ENCODE results near the gene CTRL. TPM values are rescaled to one million over a fixed set of nuclear protein-coding genes. Genes with fewer than 3 reads are reported as not detected.

CTRL gene
- total RNA-seq, 1 experiment from 2014 or later = 2.0 TPM

- Histone ChIP-seq H3K27ac (ENCODE audit: low read length) (no peak overlapping the region), H3K27me3 (ENCODE audit: control insufficient read depth, insufficient read depth, low read length) (no peaks in the 10 kb centered on the region), H3K4me1 (ENCODE audit: control insufficient read depth, insufficient read depth, low read length) (peaks cover under 1% of the 10 kb centered on the region; the same call in 1 of the 2 replicates), H3K9me3 (ENCODE audit: control insufficient read depth, insufficient read depth, low read depth, low read length) (no peaks in the 10 kb centered on the region), H3K4me3 (ENCODE audit: low read depth in 2 of 2, low read length in 2 of 2) (no peak overlapping the region), H3K36me3 (ENCODE audit: control insufficient read depth, insufficient read depth, low read length) (no peaks in the 10 kb centered on the region; the same call in none of the 2 replicates)
- DNase-seq (ENCODE audit: low read depth, low spot score) (no peak), ATAC-seq (no peak)
- in situ Hi-C loops (cut with HindIII; ENCODE audit: low pct_unique_long_range_greater_than_20kb, low sequenced_read_pairs) = no loop called here
- ChIA-PET CTCF (interaction anchor here (0.5 kb wide), 1 partner anchor 1536 kb away, joined by 3 read pairs; no protein-coding TSS in a partner anchor), POLR2A (no interaction called here)
- no peak for TF ChIP-seq SIN3A (IDR thresholded peaks at IDR 0.05; ENCODE audit: borderline replicate concordance, insufficient read depth, low read depth, low read length)
- TF ChIP-seq REST (IDR thresholded peaks at IDR 0.05; ENCODE audit: insufficient read depth in 1 of 2, low read depth in 2 of 2, low read length in 1 of 2) = no peak
- TF ChIP-seq CTCF (IDR thresholded peaks at IDR 0.05) = no peak
- no peak for TF ChIP-seq POLR2AphosphoS5 (IDR thresholded peaks at IDR 0.05; ENCODE audit: low read depth, low read length)
- no peak for TF ChIP-seq TCF7L2 (IDR thresholded peaks at IDR 0.05; ENCODE audit: low read depth, low read length)
- intact Hi-C loops (cut with micrococcal nuclease; ENCODE audit: unreplicated experiment) = no loop called here
- no TSS peak for BruUV-seq (replicated peaks)
Measured at GRCh38 chr16:67879936-67880335, 51.7 kb downstream of the CTRL start.

Other genes with a start within 250 kb of the CTRL start
- 15.1 TPM for gene GFOD2, start 212.5 kb downstream of the CTRL start, total RNA-seq (2021; ENCODE audit: unreplicated experiment)
- gene RANBP10, start 125.3 kb downstream of the CTRL start, total RNA-seq (2021; ENCODE audit: unreplicated experiment) = 13.4 TPM
- 1.6 TPM for gene TSNAXIP1, start 125.0 kb downstream of the CTRL start, total RNA-seq (2021; ENCODE audit: unreplicated experiment)
- 27.3 TPM for gene THAP11, start 89.5 kb downstream of the CTRL start, total RNA-seq (2021; ENCODE audit: unreplicated experiment)
- 119 TPM for gene NUTF2, start 84.9 kb downstream of the CTRL start, total RNA-seq (2021; ENCODE audit: unreplicated experiment)
- 43.4 TPM for gene CENPT, start 84.2 kb downstream of the CTRL start, total RNA-seq (2021; ENCODE audit: unreplicated experiment)
- 85.3 TPM for gene EDC4, start 58.8 kb downstream of the CTRL start, total RNA-seq (2021; ENCODE audit: unreplicated experiment)
- gene NRN1L, start 47.0 kb downstream of the CTRL start, total RNA-seq (2021; ENCODE audit: unreplicated experiment) = 1.1 TPM
- 17.8 TPM for gene PSKH1, start 38.6 kb downstream of the CTRL start, total RNA-seq (2021; ENCODE audit: unreplicated experiment)
- gene PSMB10, start 5.0 kb upstream of the CTRL start, total RNA-seq (2021; ENCODE audit: unreplicated experiment) = 47.7 TPM
- gene LCAT, start 12.3 kb upstream of the CTRL start, total RNA-seq (2021; ENCODE audit: unreplicated experiment) = 14.0 TPM
- gene SLC12A4, start 36.8 kb upstream of the CTRL start, total RNA-seq (2021; ENCODE audit: unreplicated experiment) = 31.8 TPM
- not detected for gene DPEP3, start 48.6 kb upstream of the CTRL start, total RNA-seq (2021; ENCODE audit: unreplicated experiment)
- not detected for gene DPEP2, start 67.6 kb upstream of the CTRL start, total RNA-seq (2021; ENCODE audit: unreplicated experiment)
- gene DPEP2NB, start 84.0 kb upstream of the CTRL start, total RNA-seq (2021; ENCODE audit: unreplicated experiment) = not detected
- gene DDX28, start 91.4 kb upstream of the CTRL start, total RNA-seq (2021; ENCODE audit: unreplicated experiment) = 8.4 TPM
- gene DUS2, start 91.4 kb upstream of the CTRL start, total RNA-seq (2021; ENCODE audit: unreplicated experiment) = 12.1 TPM
- 24.8 TPM for gene NFATC3, start 153.5 kb upstream of the CTRL start, total RNA-seq (2021; ENCODE audit: unreplicated experiment)